HepG2 (cell line): ENCODE results near the gene METRN. TPM values are rescaled to one million over a fixed set of nuclear protein-coding genes. Genes with fewer than 3 reads are reported as not detected.

ENCODE experiments used
- FOXM1 ChIP-seq: sonication (generic); formaldehyde crosslinking; IDR thresholded peaks from 2 replicates; pipeline ENCODE4 v1.5.0; 2020; ENCODE audit warnings: missing genetic modification reagents
- SAFB2 ChIP-seq: sonication (generic); formaldehyde crosslinking; IDR thresholded peaks from 2 replicates; pipeline ENCODE4 v1.5.1; 2020; ENCODE audit warnings: missing genetic modification reagents, low read depth, mild to moderate bottlenecking, borderline replicate concordance
- ZSCAN25 ChIP-seq: sonication (generic); formaldehyde crosslinking; IDR thresholded peaks from 2 replicates; pipeline ENCODE4 v1.8.0; 2022; ENCODE audit warnings: mild to moderate bottlenecking, missing genetic modification reagents
- polyA plus RNA-seq, 8 experiments: library from polyadenylated mRNA; depleted of rRNA in 3 of 8; stranded (reverse) in 7 of 8; unstranded in 1 of 8; fragments of >200 nt; fragmentation: Illumina TruSeq in 4 of 8; extraction: Trizol in 4 of 8; gene quantifications; 2 replicates each; pipeline versions ENCODE4 v1.2.1 to v1.2.3, GENCODE V29; 2011 to 2016; ENCODE audit warnings: low read depth in 4 of 8, missing spikeins in 1 of 8, mixed read lengths in 1 of 8; ENCODE audit not compliant: insufficient read depth in 1 of 8
- total RNA-seq, 5 experiments: library from RNA; depleted of rRNA; stranded (reverse); fragments of >200 nt; fragmentation: Illumina TruSeq; extraction: Trizol; gene quantifications; 2 replicates each; pipeline ENCODE4 v1.2.3, GENCODE V29; 2016; ENCODE audit warnings: low read depth in 1 of 5
- TF ChIP-seq, protein P1 (sequence below): sonication (generic); formaldehyde crosslinking; IDR thresholded peaks from 2 replicates; pipeline ENCODE4 v1.5.1; 2020; ENCODE audit warnings: mild to moderate bottlenecking, missing genetic modification reagents, moderate library complexity
- TF ChIP-seq, protein P2 (sequence below): sonication (generic); formaldehyde crosslinking; IDR thresholded peaks from 2 replicates; pipeline ENCODE4 v1.4.0; 2020; ENCODE audit warnings: mild to moderate bottlenecking, missing genetic modification reagents
- TF ChIP-seq, protein P3 (sequence below): sonication (generic); formaldehyde crosslinking; IDR thresholded peaks from 2 replicates; pipeline ENCODE4 v1.5.0; 2020; ENCODE audit warnings: mild to moderate bottlenecking, missing genetic modification reagents, borderline replicate concordance
- TF ChIP-seq, protein P4 (sequence below): sonication (generic); formaldehyde crosslinking; IDR thresholded peaks from 2 replicates; pipeline ENCODE4 v1.4.0; 2020; ENCODE audit warnings: missing genetic modification reagents, borderline replicate concordance
- TF ChIP-seq, protein P5 (sequence below): sonication (generic); formaldehyde crosslinking; IDR thresholded peaks from 2 replicates; pipeline ENCODE4 v1.4.0; 2020; ENCODE audit warnings: missing genetic modification reagents, borderline replicate concordance

METRN gene
- total and polyA plus RNA-seq, 2 of the 13 experiments (the other 11 are each of a cell fraction or from before 2014, with no cell fraction given): 25.5 to 46.1 TPM

DNA sequence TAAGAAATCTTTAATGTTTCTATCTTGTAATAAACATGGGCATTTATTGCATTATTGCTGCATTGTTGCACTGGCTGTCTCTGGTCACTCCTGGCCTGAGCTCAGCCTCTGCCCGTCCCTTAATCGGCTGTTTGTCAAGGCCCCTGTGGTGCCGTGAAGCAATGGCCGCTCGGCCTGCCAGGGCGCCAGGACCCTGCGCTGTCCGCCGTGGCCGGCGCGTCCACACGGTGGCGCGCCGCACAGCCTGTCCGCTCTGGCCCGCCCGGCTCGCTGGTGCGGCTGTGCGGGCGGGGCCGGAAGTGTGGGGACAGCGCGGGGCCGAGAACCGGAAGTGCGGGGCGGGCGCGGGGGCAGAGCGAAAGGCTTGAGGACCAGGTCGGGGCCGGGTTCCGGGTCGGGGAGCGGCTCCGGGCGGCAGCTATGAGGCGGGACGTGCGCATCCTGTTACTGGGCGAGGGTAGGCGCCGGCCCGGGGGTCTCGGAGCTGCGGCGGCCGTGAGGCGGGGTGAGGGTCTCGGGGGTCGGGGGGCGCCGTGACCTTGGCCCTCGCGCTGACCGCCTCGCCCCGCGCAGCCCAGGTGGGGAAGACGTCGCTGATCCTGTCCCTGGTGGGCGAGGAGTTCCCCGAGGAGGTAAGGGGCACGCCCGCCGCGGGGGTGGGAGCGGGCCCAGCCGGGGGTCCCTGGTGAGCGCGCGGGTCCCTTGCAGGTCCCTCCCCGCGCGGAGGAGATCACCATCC lies 47.0 kb upstream of the METRN start, which contains the start of gene RHOT2 (continued):
- TF ChIP-seq, protein P1, sequence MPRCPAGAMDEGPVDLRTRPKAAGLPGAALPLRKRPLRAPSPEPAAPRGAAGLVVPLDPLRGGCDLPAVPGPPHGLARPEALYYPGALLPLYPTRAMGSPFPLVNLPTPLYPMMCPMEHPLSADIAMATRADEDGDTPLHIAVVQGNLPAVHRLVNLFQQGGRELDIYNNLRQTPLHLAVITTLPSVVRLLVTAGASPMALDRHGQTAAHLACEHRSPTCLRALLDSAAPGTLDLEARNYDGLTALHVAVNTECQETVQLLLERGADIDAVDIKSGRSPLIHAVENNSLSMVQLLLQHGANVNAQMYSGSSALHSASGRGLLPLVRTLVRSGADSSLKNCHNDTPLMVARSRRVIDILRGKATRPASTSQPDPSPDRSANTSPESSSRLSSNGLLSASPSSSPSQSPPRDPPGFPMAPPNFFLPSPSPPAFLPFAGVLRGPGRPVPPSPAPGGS: no peak; the same call in 1 of the 2 replicates
- TF ChIP-seq SAFB2 (CRISPR knock-in tag) (peak; percentile 88), ZSCAN25 (CRISPR knock-in tag) (peak; percentile 91), FOXM1 (CRISPR knock-in tag) (no peak)
- TF ChIP-seq, protein P2, sequence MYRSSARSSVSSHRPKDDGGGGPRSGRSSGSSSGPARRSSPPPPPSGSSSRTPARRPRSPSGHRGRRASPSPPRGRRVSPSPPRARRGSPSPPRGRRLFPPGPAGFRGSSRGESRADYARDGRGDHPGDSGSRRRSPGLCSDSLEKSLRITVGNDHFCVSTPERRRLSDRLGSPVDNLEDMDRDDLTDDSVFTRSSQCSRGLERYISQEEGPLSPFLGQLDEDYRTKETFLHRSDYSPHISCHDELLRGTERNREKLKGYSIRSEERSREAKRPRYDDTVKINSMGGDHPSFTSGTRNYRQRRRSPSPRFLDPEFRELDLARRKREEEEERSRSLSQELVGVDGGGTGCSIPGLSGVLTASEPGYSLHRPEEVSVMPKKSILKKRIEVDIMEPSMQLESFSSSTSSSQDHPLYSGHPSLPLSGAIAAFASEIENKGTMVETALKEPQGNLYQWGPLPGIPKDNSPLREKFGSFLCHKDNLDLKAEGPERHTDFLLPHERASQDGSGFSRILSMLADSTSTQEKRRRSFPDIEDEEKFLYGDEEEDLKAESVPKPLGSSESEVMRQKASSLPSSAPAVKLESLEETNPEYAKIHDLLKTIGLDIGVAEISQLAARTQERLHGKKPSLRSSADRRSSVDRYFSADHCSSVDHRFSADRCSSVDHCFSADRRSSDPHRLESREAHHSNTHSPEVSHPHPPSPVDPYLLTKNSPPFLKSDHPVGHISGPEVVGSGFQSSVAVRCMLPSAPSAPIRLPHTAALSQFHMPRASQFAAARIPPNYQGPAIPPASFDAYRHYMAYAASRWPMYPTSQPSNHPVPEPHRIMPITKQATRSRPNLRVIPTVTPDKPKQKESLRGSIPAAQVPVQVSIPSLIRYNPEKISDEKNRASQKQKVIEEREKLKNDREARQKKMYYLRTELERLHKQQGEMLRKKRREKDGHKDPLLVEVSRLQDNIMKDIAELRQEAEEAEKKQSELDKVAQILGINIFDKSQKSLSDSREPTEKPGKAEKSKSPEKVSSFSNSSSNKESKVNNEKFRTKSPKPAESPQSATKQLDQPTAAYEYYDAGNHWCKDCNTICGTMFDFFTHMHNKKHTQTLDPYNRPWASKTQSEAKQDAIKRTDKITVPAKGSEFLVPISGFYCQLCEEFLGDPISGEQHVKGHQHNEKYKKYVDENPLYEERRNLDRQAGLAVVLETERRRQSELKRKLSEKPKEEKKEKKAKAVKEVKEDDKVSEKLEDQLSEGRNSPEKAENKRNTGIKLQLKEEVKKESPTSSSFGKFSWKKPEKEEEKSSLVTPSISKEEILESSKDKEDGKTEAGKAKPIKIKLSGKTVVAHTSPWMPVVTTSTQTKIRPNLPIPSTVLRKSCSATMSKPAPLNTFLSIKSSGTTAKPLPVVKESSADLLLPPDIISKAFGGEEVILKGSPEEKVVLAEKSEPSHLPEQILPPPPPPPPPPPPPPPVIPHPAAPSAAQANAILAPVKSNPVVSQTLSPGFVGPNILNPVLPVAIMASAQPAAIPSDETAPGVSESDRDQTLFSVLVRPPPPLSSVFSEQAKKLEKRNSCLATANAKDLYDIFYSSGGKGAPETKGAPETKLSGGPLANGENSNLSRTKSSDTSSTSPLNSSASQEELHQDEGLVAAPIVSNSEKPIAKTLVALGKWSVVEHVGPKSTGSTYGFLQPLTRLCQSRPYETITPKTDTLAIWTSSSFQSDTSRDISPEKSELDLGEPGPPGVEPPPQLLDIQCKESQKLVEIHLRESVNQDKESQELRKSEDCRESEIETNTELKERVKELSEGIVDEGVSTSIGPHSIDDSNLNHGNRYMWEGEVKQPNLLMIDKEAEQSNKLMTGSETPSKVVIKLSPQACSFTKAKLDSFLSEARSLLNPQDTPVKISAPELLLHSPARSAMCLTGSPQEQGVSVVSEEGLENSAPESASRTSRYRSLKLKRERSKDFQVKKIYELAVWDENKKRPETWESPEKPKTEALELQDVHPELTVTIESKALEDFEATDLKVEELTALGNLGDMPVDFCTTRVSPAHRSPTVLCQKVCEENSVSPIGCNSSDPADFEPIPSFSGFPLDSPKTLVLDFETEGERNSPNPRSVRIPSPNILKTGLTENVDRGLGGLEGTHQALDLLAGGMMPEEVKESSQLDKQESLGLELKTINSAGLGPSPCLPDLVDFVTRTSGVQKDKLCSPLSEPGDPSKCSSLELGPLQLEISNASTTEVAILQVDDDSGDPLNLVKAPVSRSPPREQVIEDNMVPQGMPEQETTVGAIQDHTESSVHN: no peak; the same call in 1 of the 2 replicates
- TF ChIP-seq, protein P3, sequence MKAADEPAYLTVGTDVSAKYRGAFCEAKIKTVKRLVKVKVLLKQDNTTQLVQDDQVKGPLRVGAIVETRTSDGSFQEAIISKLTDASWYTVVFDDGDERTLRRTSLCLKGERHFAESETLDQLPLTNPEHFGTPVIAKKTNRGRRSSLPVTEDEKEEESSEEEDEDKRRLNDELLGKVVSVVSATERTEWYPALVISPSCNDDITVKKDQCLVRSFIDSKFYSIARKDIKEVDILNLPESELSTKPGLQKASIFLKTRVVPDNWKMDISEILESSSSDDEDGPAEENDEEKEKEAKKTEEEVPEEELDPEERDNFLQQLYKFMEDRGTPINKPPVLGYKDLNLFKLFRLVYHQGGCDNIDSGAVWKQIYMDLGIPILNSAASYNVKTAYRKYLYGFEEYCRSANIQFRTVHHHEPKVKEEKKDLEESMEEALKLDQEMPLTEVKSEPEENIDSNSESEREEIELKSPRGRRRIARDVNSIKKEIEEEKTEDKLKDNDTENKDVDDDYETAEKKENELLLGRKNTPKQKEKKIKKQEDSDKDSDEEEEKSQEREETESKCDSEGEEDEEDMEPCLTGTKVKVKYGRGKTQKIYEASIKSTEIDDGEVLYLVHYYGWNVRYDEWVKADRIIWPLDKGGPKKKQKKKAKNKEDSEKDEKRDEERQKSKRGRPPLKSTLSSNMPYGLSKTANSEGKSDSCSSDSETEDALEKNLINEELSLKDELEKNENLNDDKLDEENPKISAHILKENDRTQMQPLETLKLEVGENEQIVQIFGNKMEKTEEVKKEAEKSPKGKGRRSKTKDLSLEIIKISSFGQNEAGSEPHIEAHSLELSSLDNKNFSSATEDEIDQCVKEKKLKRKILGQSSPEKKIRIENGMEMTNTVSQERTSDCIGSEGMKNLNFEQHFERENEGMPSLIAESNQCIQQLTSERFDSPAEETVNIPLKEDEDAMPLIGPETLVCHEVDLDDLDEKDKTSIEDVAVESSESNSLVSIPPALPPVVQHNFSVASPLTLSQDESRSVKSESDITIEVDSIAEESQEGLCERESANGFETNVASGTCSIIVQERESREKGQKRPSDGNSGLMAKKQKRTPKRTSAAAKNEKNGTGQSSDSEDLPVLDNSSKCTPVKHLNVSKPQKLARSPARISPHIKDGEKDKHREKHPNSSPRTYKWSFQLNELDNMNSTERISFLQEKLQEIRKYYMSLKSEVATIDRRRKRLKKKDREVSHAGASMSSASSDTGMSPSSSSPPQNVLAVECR: peak; percentile 92; the same call in 1 of the 2 replicates
- TF ChIP-seq, protein P4, sequence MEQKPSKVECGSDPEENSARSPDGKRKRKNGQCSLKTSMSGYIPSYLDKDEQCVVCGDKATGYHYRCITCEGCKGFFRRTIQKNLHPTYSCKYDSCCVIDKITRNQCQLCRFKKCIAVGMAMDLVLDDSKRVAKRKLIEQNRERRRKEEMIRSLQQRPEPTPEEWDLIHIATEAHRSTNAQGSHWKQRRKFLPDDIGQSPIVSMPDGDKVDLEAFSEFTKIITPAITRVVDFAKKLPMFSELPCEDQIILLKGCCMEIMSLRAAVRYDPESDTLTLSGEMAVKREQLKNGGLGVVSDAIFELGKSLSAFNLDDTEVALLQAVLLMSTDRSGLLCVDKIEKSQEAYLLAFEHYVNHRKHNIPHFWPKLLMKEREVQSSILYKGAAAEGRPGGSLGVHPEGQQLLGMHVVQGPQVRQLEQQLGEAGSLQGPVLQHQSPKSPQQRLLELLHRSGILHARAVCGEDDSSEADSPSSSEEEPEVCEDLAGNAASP (CRISPR knock-in tag): 0 out of 2 replicates have a peak, but pooled peaks have one; percentile 25
- TF ChIP-seq, protein P5, sequence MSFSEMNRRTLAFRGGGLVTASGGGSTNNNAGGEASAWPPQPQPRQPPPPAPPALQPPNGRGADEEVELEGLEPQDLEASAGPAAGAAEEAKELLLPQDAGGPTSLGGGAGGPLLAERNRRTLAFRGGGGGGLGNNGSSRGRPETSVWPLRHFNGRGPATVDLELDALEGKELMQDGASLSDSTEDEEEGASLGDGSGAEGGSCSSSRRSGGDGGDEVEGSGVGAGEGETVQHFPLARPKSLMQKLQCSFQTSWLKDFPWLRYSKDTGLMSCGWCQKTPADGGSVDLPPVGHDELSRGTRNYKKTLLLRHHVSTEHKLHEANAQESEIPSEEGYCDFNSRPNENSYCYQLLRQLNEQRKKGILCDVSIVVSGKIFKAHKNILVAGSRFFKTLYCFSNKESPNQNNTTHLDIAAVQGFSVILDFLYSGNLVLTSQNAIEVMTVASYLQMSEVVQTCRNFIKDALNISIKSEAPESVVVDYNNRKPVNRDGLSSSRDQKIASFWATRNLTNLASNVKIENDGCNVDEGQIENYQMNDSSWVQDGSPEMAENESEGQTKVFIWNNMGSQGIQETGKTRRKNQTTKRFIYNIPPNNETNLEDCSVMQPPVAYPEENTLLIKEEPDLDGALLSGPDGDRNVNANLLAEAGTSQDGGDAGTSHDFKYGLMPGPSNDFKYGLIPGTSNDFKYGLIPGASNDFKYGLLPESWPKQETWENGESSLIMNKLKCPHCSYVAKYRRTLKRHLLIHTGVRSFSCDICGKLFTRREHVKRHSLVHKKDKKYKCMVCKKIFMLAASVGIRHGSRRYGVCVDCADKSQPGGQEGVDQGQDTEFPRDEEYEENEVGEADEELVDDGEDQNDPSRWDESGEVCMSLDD (CRISPR knock-in tag): 0 out of 2 replicates have a peak, but pooled peaks have one; percentile 13
